Loucy (cell line): ENCODE measurements around the gene ZFHX3.

Experiments
- EZH2phosphoT487 ChIP-seq: fragments of 200-600 bp; IDR thresholded peaks from 2 replicates; pipeline ENCODE4 v1.6.1; 2018; ENCODE audit warnings: antibody characterized with exemption, mild to moderate bottlenecking, moderate library complexity, borderline replicate concordance
- TF ChIP-seq, protein P1 (sequence below): fragments of 200-600 bp; sonication (generic); conservative IDR thresholded peaks from 2 replicates; pipeline ENCODE4 v1.5.1; 2014; ENCODE audit warnings: mild to moderate bottlenecking, antibody characterized with exemption, low read length

DNA sequence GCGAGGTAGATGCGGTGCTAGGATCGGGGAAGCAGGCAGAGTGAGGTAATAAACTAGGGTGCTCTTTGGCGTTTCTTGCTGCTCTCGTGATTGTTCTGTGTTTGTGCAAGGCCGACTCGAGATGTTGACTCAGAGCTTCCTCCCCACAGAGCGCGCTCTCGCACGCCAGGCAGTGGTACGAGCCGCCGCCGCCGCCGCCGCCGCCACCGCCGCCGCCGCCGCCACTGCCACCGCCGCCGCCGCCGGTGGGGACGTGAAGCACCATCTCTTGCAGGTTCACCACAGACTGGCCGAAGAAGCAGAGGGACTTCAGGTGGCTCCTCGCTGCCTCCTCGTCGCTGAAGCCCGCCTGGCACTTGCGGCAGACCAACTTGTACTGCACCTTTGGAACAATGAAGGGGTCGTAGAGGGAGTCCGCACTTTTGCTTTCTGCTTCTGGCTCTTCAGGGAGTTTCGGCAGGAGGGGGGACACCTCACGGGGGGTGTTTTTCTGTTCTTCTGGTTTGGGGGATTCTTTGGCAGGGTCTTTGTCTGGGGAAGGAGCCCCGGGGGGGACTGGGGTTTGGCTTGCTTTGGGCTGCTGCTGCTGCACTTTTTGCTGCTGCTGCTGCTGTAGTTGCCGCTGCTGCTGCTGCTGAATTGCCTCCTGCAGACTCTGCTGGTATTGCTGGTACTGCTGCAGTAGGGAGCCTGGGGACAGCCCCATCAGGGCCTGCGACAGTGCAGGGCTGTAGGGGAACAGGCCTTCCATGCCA lies 260.2 kb downstream of the ZFHX3 start:
- no peak for TF ChIP-seq EZH2phosphoT487
- TF ChIP-seq, protein P1, sequence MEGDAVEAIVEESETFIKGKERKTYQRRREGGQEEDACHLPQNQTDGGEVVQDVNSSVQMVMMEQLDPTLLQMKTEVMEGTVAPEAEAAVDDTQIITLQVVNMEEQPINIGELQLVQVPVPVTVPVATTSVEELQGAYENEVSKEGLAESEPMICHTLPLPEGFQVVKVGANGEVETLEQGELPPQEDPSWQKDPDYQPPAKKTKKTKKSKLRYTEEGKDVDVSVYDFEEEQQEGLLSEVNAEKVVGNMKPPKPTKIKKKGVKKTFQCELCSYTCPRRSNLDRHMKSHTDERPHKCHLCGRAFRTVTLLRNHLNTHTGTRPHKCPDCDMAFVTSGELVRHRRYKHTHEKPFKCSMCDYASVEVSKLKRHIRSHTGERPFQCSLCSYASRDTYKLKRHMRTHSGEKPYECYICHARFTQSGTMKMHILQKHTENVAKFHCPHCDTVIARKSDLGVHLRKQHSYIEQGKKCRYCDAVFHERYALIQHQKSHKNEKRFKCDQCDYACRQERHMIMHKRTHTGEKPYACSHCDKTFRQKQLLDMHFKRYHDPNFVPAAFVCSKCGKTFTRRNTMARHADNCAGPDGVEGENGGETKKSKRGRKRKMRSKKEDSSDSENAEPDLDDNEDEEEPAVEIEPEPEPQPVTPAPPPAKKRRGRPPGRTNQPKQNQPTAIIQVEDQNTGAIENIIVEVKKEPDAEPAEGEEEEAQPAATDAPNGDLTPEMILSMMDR, result no peak
